Measurements from ENCODE around the gene ADNP.
A peak's percentile ranks its signal among the peaks of the same experiment; 100 is the strongest.

ADNP gene

GRCh38 chr20:50959543-50960126 is 28.4 kb upstream of the ADNP start:
- H3K4me1 ChIP-seq (ENCODE audit: control insufficient read depth in 1 of 2, insufficient read depth in 2 of 2, low read length in 2 of 2): peaks cover 30 to 33% of the 10 kb centered on the region in 2 donors
- H3K27ac ChIP-seq (ENCODE audit: low read depth, low read length): no peak overlapping the region
- peak overlapping the region in 1 of 2 donors; percentile 97 for H3K9ac ChIP-seq (ENCODE audit: low read depth in 1 of 2, low read length in 2 of 2)

GRCh38 chr20:50958615-50959542 is 27.6 kb upstream of the ADNP start, which contains the start of gene MOCS3:
TSS of gene MOCS3 (plus strand) at chr20:50958818. CDS start at chr20:50958843, 25 bp downstream.
- peak within 1 kb of the TSS; percentile 93 to 96 for H3K4me3 ChIP-seq (ENCODE audit: low read depth in 1 of 2, low read length in 2 of 2)
- no peaks in the 10 kb centered on the region for H3K9me3 ChIP-seq (ENCODE audit: control insufficient read depth in 1 of 2, low read length in 2 of 2)
- H3K9ac ChIP-seq (ENCODE audit: low read depth in 1 of 2, low read length in 2 of 2): peak within 1 kb of the TSS; percentile 88 to 97
- H3K27me3 ChIP-seq (ENCODE audit: control insufficient read depth in 1 of 2, insufficient read depth in 2 of 2, low read length in 2 of 2): no peaks in the 10 kb centered on the region
- peak within 1 kb of the TSS; percentile 71 for H3K27ac ChIP-seq (ENCODE audit: low read depth, low read length)
- peaks cover 30 to 33% of the 10 kb centered on the region in 2 donors for H3K4me1 ChIP-seq (ENCODE audit: control insufficient read depth in 1 of 2, insufficient read depth in 2 of 2, low read length in 2 of 2)
- H3K36me3 ChIP-seq (ENCODE audit: control insufficient read depth in 1 of 2, insufficient read depth in 2 of 2, low read length in 2 of 2): peaks cover 9 to 13% of the 10 kb centered on the region in 2 donors

More at GRCh38 chr20:50959543-50960126, 28.4 kb upstream of the ADNP start:
- Histone ChIP-seq H3K9me3 (ENCODE audit: control insufficient read depth in 1 of 2, low read length in 2 of 2) (no peaks in the 10 kb centered on the region), H3K4me3 (ENCODE audit: low read depth in 1 of 2, low read length in 2 of 2) (peak overlapping the region; percentile 93 to 96), H3K27me3 (ENCODE audit: control insufficient read depth in 1 of 2, insufficient read depth in 2 of 2, low read length in 2 of 2) (no peaks in the 10 kb centered on the region), H3K36me3 (ENCODE audit: control insufficient read depth in 1 of 2, insufficient read depth in 2 of 2, low read length in 2 of 2) (peaks cover 6 to 9% of the 10 kb centered on the region in 2 donors)

GRCh38 chr20:50957798-50958614 is 26.8 kb upstream of the ADNP start, which contains the start of gene DPM1:
TSS of gene DPM1 (minus strand) at chr20:50958532. CDS start at chr20:50958523, 9 bp downstream.
- H3K9me3 ChIP-seq (ENCODE audit: control insufficient read depth in 1 of 2, low read length in 2 of 2): no peaks in the 10 kb centered on the region
- H3K27me3 ChIP-seq (ENCODE audit: control insufficient read depth in 1 of 2, insufficient read depth in 2 of 2, low read length in 2 of 2): no peaks in the 10 kb centered on the region
- H3K36me3 ChIP-seq (ENCODE audit: control insufficient read depth in 1 of 2, insufficient read depth in 2 of 2, low read length in 2 of 2): peaks cover 13 to 19% of the 10 kb centered on the region in 2 donors
- peak within 1 kb of the TSS; percentile 88 to 97 for H3K9ac ChIP-seq (ENCODE audit: low read depth in 1 of 2, low read length in 2 of 2)
- peak within 1 kb of the TSS; percentile 71 for H3K27ac ChIP-seq (ENCODE audit: low read depth, low read length)
- peak within 1 kb of the TSS; percentile 93 to 96 for H3K4me3 ChIP-seq (ENCODE audit: low read depth in 1 of 2, low read length in 2 of 2)
- H3K4me1 ChIP-seq (ENCODE audit: control insufficient read depth in 1 of 2, insufficient read depth in 2 of 2, low read length in 2 of 2): peaks cover 29% of the 10 kb centered on the region in 2 donors

GRCh38 chr20:50957276-50957675 is 26.0 kb upstream of the ADNP start:
- no peaks in the 10 kb centered on the region for H3K27me3 ChIP-seq (ENCODE audit: control insufficient read depth in 1 of 2, insufficient read depth in 2 of 2, low read length in 2 of 2)
- peaks cover 26 to 27% of the 10 kb centered on the region in 2 donors for H3K4me1 ChIP-seq (ENCODE audit: control insufficient read depth in 1 of 2, insufficient read depth in 2 of 2, low read length in 2 of 2)
- no peaks in the 10 kb centered on the region for H3K9me3 ChIP-seq (ENCODE audit: control insufficient read depth in 1 of 2, low read length in 2 of 2)
- H3K27ac ChIP-seq (ENCODE audit: low read depth, low read length): no peak overlapping the region
- peak overlapping the region; percentile 88 to 97 for H3K9ac ChIP-seq (ENCODE audit: low read depth in 1 of 2, low read length in 2 of 2)
- H3K36me3 ChIP-seq (ENCODE audit: control insufficient read depth in 1 of 2, insufficient read depth in 2 of 2, low read length in 2 of 2): peaks cover 12 to 21% of the 10 kb centered on the region in 2 donors
- H3K4me3 ChIP-seq (ENCODE audit: low read depth in 1 of 2, low read length in 2 of 2): peak overlapping the region; percentile 93 to 96

- Histone ChIP-seq H3K4me3 (ENCODE audit: low read depth in 1 of 2, low read length in 2 of 2) (no peak overlapping the region), H3K27me3 (ENCODE audit: control insufficient read depth in 1 of 2, insufficient read depth in 2 of 2, low read length in 2 of 2) (no peaks in the 10 kb centered on the region), H3K9ac (ENCODE audit: low read depth in 1 of 2, low read length in 2 of 2) (no peak overlapping the region), H3K36me3 (ENCODE audit: control insufficient read depth in 1 of 2, insufficient read depth in 2 of 2, low read length in 2 of 2) (peaks cover 19 to 43% of the 10 kb centered on the region in 2 donors), H3K9me3 (ENCODE audit: control insufficient read depth in 1 of 2, low read length in 2 of 2) (no peaks in the 10 kb centered on the region), H3K27ac (ENCODE audit: low read depth, low read length) (no peak overlapping the region), H3K4me1 (ENCODE audit: control insufficient read depth in 1 of 2, insufficient read depth in 2 of 2, low read length in 2 of 2) (peaks cover 13 to 17% of the 10 kb centered on the region in 2 donors)
Measured at GRCh38 chr20:50953821-50954220, 22.6 kb upstream of the ADNP start.

GRCh38 chr20:50953196-50953595 is 22.0 kb upstream of the ADNP start:
- H3K9ac ChIP-seq (ENCODE audit: low read depth in 1 of 2, low read length in 2 of 2): no peak overlapping the region
- peaks cover 13 to 17% of the 10 kb centered on the region in 2 donors for H3K4me1 ChIP-seq (ENCODE audit: control insufficient read depth in 1 of 2, insufficient read depth in 2 of 2, low read length in 2 of 2)
- no peak overlapping the region for H3K4me3 ChIP-seq (ENCODE audit: low read depth in 1 of 2, low read length in 2 of 2)
- H3K27ac ChIP-seq (ENCODE audit: low read depth, low read length): no peak overlapping the region
- no peaks in the 10 kb centered on the region for H3K9me3 ChIP-seq (ENCODE audit: control insufficient read depth in 1 of 2, low read length in 2 of 2)
- peaks cover 19 to 49% of the 10 kb centered on the region in 2 donors for H3K36me3 ChIP-seq (ENCODE audit: control insufficient read depth in 1 of 2, insufficient read depth in 2 of 2, low read length in 2 of 2)
- H3K27me3 ChIP-seq (ENCODE audit: control insufficient read depth in 1 of 2, insufficient read depth in 2 of 2, low read length in 2 of 2): no peaks in the 10 kb centered on the region

GRCh38 chr20:50948132-50948785 is 17.0 kb upstream of the ADNP start:
- H3K27me3 ChIP-seq (ENCODE audit: control insufficient read depth in 1 of 2, insufficient read depth in 2 of 2, low read length in 2 of 2): no peaks in the 10 kb centered on the region
- H3K27ac ChIP-seq (ENCODE audit: low read depth, low read length): no peak overlapping the region
- H3K4me3 ChIP-seq (ENCODE audit: low read depth in 1 of 2, low read length in 2 of 2): no peak overlapping the region
- H3K36me3 ChIP-seq (ENCODE audit: control insufficient read depth in 1 of 2, insufficient read depth in 2 of 2, low read length in 2 of 2): peaks cover 32 to 83% of the 10 kb centered on the region in 2 donors
- H3K9ac ChIP-seq (ENCODE audit: low read depth in 1 of 2, low read length in 2 of 2): no peak overlapping the region
- H3K4me1 ChIP-seq (ENCODE audit: control insufficient read depth in 1 of 2, insufficient read depth in 2 of 2, low read length in 2 of 2): no peaks in the 10 kb centered on the region
- no peaks in the 10 kb centered on the region for H3K9me3 ChIP-seq (ENCODE audit: control insufficient read depth in 1 of 2, low read length in 2 of 2)

- Histone ChIP-seq H3K9me3 (ENCODE audit: control insufficient read depth in 1 of 2, low read length in 2 of 2) (no peaks in the 10 kb centered on the region), H3K4me3 (ENCODE audit: low read depth in 1 of 2, low read length in 2 of 2) (no peak overlapping the region), H3K36me3 (ENCODE audit: control insufficient read depth in 1 of 2, insufficient read depth in 2 of 2, low read length in 2 of 2) (peaks cover 37 to 86% of the 10 kb centered on the region in 2 donors), H3K4me1 (ENCODE audit: control insufficient read depth in 1 of 2, insufficient read depth in 2 of 2, low read length in 2 of 2) (no peaks in the 10 kb centered on the region), H3K27me3 (ENCODE audit: control insufficient read depth in 1 of 2, insufficient read depth in 2 of 2, low read length in 2 of 2) (no peaks in the 10 kb centered on the region), H3K9ac (ENCODE audit: low read depth in 1 of 2, low read length in 2 of 2) (no peak overlapping the region), H3K27ac (ENCODE audit: low read depth, low read length) (no peak overlapping the region)
Measured at GRCh38 chr20:50943069-50943468, 11.8 kb upstream of the ADNP start.

GRCh38 chr20:50933589-50933988 is 2.4 kb upstream of the ADNP start:
- Histone ChIP-seq H3K36me3 (ENCODE audit: control insufficient read depth in 1 of 2, insufficient read depth in 2 of 2, low read length in 2 of 2) (peaks cover 10 to 43% of the 10 kb centered on the region in 2 donors), H3K9ac (ENCODE audit: low read depth in 1 of 2, low read length in 2 of 2) (no peak overlapping the region), H3K9me3 (ENCODE audit: control insufficient read depth in 1 of 2, low read length in 2 of 2) (no peaks in the 10 kb centered on the region), H3K4me3 (ENCODE audit: low read depth in 1 of 2, low read length in 2 of 2) (no peak overlapping the region), H3K27me3 (ENCODE audit: control insufficient read depth in 1 of 2, insufficient read depth in 2 of 2, low read length in 2 of 2) (no peaks in the 10 kb centered on the region), H3K27ac (ENCODE audit: low read depth, low read length) (no peak overlapping the region), H3K4me1 (ENCODE audit: control insufficient read depth in 1 of 2, insufficient read depth in 2 of 2, low read length in 2 of 2) (peaks cover 11 to 14% of the 10 kb centered on the region in 2 donors)

Data from duodenal mucosa (tissue), 2 donors.